GM18870 (cell line): ENCODE measurements around the gene EPSTI1.

Experiments used
- ATAC-seq: cut with Tn5 transposase; IDR thresholded peaks from one replicate; pipeline ENCODE4 v1.9.1; 2021; ENCODE audit warnings: moderate library complexity; ENCODE audit not compliant: unreplicated experiment

EPSTI1 gene

GRCh38 chr13:42855410-42855809 lies 136.6 kb downstream of the EPSTI1 start:
- ATAC-seq, result no peak

GRCh38 chr13:42852136-42852535 lies 139.9 kb downstream of the EPSTI1 start:
- no peak for ATAC-seq

GRCh38 chr13:42849200-42849599 lies 142.8 kb downstream of the EPSTI1 start:
- ATAC-seq, result no peak

- ATAC-seq, result no peak
Observed at GRCh38 chr13:42847891-42848663, 144.0 kb downstream of the EPSTI1 start.

- no peak for ATAC-seq
Observed at GRCh38 chr13:42836930-42837690, 154.9 kb downstream of the EPSTI1 start.
